IMR-90 (cell line): ENCODE data around the gene ANKRD44. TPM values are rescaled to one million over a fixed set of nuclear protein-coding genes. Genes with fewer than 3 reads are reported as not detected.

Experiments
- ATAC-seq: fragments of 200-7000 bp; cut with Tn5 transposase; 2 replicates; pipeline ENCODE4 v1.9.1; 2020; ENCODE audit warnings: low read depth, mild to moderate bottlenecking, moderate library complexity
- BruUV-seq: library from RNA; stranded (reverse); fragments of 400-500 nt; replicated peaks from 2 replicates; lab custom pipeline; 2021; lab: Mats Ljungman, UMichigan
- CTCF ChIA-PET: fragments of 300-600 bp; formaldehyde crosslinking; extraction: SDS; loops from one replicate; lab custom pipeline; 2021; ENCODE audit warnings: antibody characterized with exemption; lab: Yijun Ruan, JAX
- POLR2A ChIA-PET: fragments of 300-600 bp; sonication (Branson Sonifier 250); formaldehyde crosslinking; loops from one replicate; lab custom pipeline; 2022; ENCODE audit warnings: antibody characterized with exemption; ENCODE audit not compliant: unreplicated experiment; lab: Charles Lee
- DNase-seq: peaks from one replicate; pipeline ENCODE4 v3.0.0; 2013
- H2AFZ ChIP-seq: replicated peaks from 2 replicates; pipeline ENCODE3; 2013; ENCODE audit warnings: low read length, mild to moderate bottlenecking; ENCODE audit not compliant: poor library complexity
- H2AK5ac ChIP-seq: 2 replicates; pipeline ENCODE4 v1.6.1; 2013; ENCODE audit warnings: low read depth, low read length, inconsistent platforms
- H2AK9ac ChIP-seq: replicated peaks from 2 replicates; pipeline ENCODE3; 2013; ENCODE audit warnings: mild to moderate bottlenecking, low read depth, low read length, moderate library complexity; ENCODE audit not compliant: poor library complexity
- H2BK120ac ChIP-seq: 2 replicates; pipeline ENCODE4 v1.6.1; 2013; ENCODE audit warnings: low read depth, low read length, inconsistent platforms
- H2BK15ac ChIP-seq: 3 replicates; pipeline ENCODE4 v1.6.1; 2013; ENCODE audit warnings: low read depth, low read length, inconsistent platforms
- H2BK20ac ChIP-seq: 2 replicates; pipeline ENCODE4 v1.6.1; 2013; ENCODE audit warnings: low read depth, mild to moderate bottlenecking, inconsistent platforms, low read length, moderate library complexity
- H2BK5ac ChIP-seq: 2 replicates; pipeline ENCODE4 v1.6.1; 2013; ENCODE audit warnings: mild to moderate bottlenecking, low read depth, low read length, inconsistent platforms; ENCODE audit not compliant: poor library complexity, severe bottlenecking
- H3K14ac ChIP-seq: replicated peaks from 2 replicates; pipeline ENCODE4 v1.6.1; 2013; ENCODE audit warnings: low read depth, low read length, inconsistent platforms
- H3K18ac ChIP-seq: 2 replicates; pipeline ENCODE4 v1.6.1; 2013; ENCODE audit warnings: low read depth, low read length, control low read depth
- H3K23ac ChIP-seq: 2 replicates; pipeline ENCODE4 v1.6.1; 2013; ENCODE audit warnings: low read depth, low read length, inconsistent platforms
- H3K27ac ChIP-seq: 2 replicates; pipeline ENCODE4 v1.5.1; 2013; ENCODE audit warnings: mild to moderate bottlenecking, control low read depth, low read length; ENCODE audit not compliant: insufficient read depth
- H3K27me3 ChIP-seq: 2 replicates; pipeline ENCODE4 v1.6.1; 2013; ENCODE audit warnings: low read length; ENCODE audit not compliant: control insufficient read depth, insufficient read depth
- H3K36me3 ChIP-seq: 2 replicates; pipeline ENCODE4 v1.6.1; 2013; ENCODE audit warnings: low read length, mixed read lengths; ENCODE audit not compliant: control insufficient read depth, insufficient read depth
- H3K4ac ChIP-seq: 2 replicates; pipeline ENCODE4 v1.6.1; 2013; ENCODE audit warnings: low read depth, low read length, inconsistent platforms
- H3K4me1 ChIP-seq: 2 replicates; pipeline ENCODE4 v1.6.1; 2013; ENCODE audit warnings: low read length, mixed read lengths; ENCODE audit not compliant: control insufficient read depth, insufficient read depth
- H3K4me2 ChIP-seq: 2 replicates; pipeline ENCODE4 v1.6.1; 2013; ENCODE audit warnings: low read depth, mild to moderate bottlenecking, control low read depth, low read length, moderate library complexity
- H3K4me3 ChIP-seq: 2 replicates; pipeline ENCODE4 v1.5.1; 2013; ENCODE audit warnings: low read depth, mild to moderate bottlenecking, control low read depth, low read length, moderate library complexity; ENCODE audit not compliant: insufficient read depth
- H3K56ac ChIP-seq: 2 replicates; pipeline ENCODE4 v1.6.1; 2013; ENCODE audit warnings: low read length, inconsistent platforms; ENCODE audit not compliant: insufficient read depth; ENCODE audit errors: extremely low read depth
- H3K79me1 ChIP-seq, 2 experiments: 2 replicates each; pipeline ENCODE4 v1.6.1; 2013; ENCODE audit warnings: low read length in 2 of 2, inconsistent platforms in 1 of 2, low read depth in 1 of 2
- H3K9ac ChIP-seq: 2 replicates; pipeline ENCODE4 v1.6.1; 2013; ENCODE audit warnings: low read depth, low read length, control low read depth
- H3K9me1 ChIP-seq: 2 replicates; pipeline ENCODE4 v1.6.1; 2013; ENCODE audit warnings: low read length, inconsistent platforms; ENCODE audit not compliant: insufficient read depth
- H3K9me3 ChIP-seq: 2 replicates; pipeline ENCODE4 v1.6.1; 2013; ENCODE audit warnings: low read length; ENCODE audit not compliant: control insufficient read depth, insufficient read depth
- H4K20me1 ChIP-seq: 2 replicates; pipeline ENCODE4 v1.6.1; 2013; ENCODE audit warnings: low read length, inconsistent platforms; ENCODE audit not compliant: insufficient read depth
- H4K5ac ChIP-seq: 2 replicates; pipeline ENCODE4 v1.6.1; 2013; ENCODE audit warnings: mild to moderate bottlenecking, low read depth, low read length, control low read depth
- H4K8ac ChIP-seq, 2 experiments: 2 replicates each; pipeline ENCODE4 v1.6.1; 2013; ENCODE audit warnings: low read depth in 2 of 2, low read length in 2 of 2, control low read depth in 1 of 2, inconsistent platforms in 1 of 2
- H4K91ac ChIP-seq: 2 replicates; pipeline ENCODE4 v1.6.1; 2013; ENCODE audit warnings: low read depth, low read length, inconsistent platforms; ENCODE audit not compliant: insufficient read depth
- BHLHE40 ChIP-seq: fragments of 150-350 bp; IDR thresholded peaks from 2 replicates; pipeline ENCODE4 v1.6.1; 2016; ENCODE audit warnings: mild to moderate bottlenecking, low read depth, low read length
- CEBPB ChIP-seq: IDR thresholded peaks from 2 replicates; pipeline ENCODE4 v1.6.1; 2012; ENCODE audit warnings: low read depth, low read length, improper control_type of control experiment
- CHD1 ChIP-seq: IDR thresholded peaks from 2 replicates; pipeline ENCODE4 v1.6.1; 2012; ENCODE audit warnings: low read depth, low read length, improper control_type of control experiment
- FOS ChIP-seq: fragments of 150-350 bp; IDR thresholded peaks from 2 replicates; pipeline ENCODE4 v1.6.1; 2016; ENCODE audit warnings: low read depth, low read length
- MAFK ChIP-seq: IDR thresholded peaks from 2 replicates; pipeline ENCODE4 v1.6.1; 2012; ENCODE audit warnings: low read depth, low read length, improper control_type of control experiment
- MAZ ChIP-seq: IDR thresholded peaks from 2 replicates; pipeline ENCODE4 v1.6.1; 2012; ENCODE audit warnings: low read depth, mild to moderate bottlenecking, low read length, improper control_type of control experiment, moderate library complexity, borderline replicate concordance
- MXI1 ChIP-seq: IDR thresholded peaks from 2 replicates; pipeline ENCODE4 v1.6.1; 2012; ENCODE audit warnings: low read depth, mild to moderate bottlenecking, low read length, moderate library complexity, borderline replicate concordance
- NFE2L2 ChIP-seq: fragments of 150-350 bp; IDR thresholded peaks from 2 replicates; pipeline ENCODE4 v1.6.1; 2016; ENCODE audit warnings: low read depth, mild to moderate bottlenecking, low read length
- POLR2A ChIP-seq: IDR thresholded peaks from 2 replicates; pipeline ENCODE4 v1.6.1; 2012; ENCODE audit warnings: mild to moderate bottlenecking, low read depth, low read length
- RAD21 ChIP-seq: IDR thresholded peaks from 2 replicates; pipeline ENCODE4 v1.6.1; 2012; ENCODE audit warnings: low read length, improper control_type of control experiment
- RCOR1 ChIP-seq: IDR thresholded peaks from 2 replicates; pipeline ENCODE4 v1.6.1; 2012; ENCODE audit warnings: mild to moderate bottlenecking, low read length, improper control_type of control experiment; ENCODE audit not compliant: insufficient replicate concordance
- RFX5 ChIP-seq: IDR thresholded peaks from 2 replicates; pipeline ENCODE4 v1.8.0; 2012; ENCODE audit warnings: low read depth, mild to moderate bottlenecking, low read length, moderate library complexity
- SMC3 ChIP-seq: fragments of 150-350 bp; IDR thresholded peaks from 2 replicates; pipeline ENCODE4 v1.6.1; 2016; ENCODE audit warnings: low read depth, mild to moderate bottlenecking, antibody characterized with exemption, low read length, moderate library complexity
- WGBS, 2 experiments: methylation state at CpG; one replicate each; pipeline versions ENCODE4 v1.1.5 to v1.1.7; 2013; ENCODE audit warnings: missing lambda C conversion rate in 2 of 2; ENCODE audit not compliant: insufficient read length in 1 of 2; ENCODE audit errors: extremely low coverage in 2 of 2; 5-methylcytosine and 5-hydroxymethylcytosine counted together
- dilution Hi-C: fragments of 300-500 bp; cut with HindIII; formaldehyde crosslinking; loops from one replicate; pipeline ENCODE4 v1.14.3; 2018; ENCODE audit warnings: low sequenced_read_pairs; ENCODE audit not compliant: unreplicated experiment
- in situ Hi-C: fragments of 300-500 bp; cut with MboI; formaldehyde crosslinking; loops from 3 replicates; pipeline ENCODE4 v1.14.3; 2019; ENCODE audit warnings: low sequenced_read_pairs, inconsistent platforms, mixed read lengths
- intact Hi-C: fragments of 100-400 bp; cut with micrococcal nuclease; formaldehyde crosslinking; loops from 2 replicates; pipeline ENCODE4 v1.10.0; 2022
- polyA plus RNA-seq, 3 experiments: library from polyadenylated mRNA; depleted of rRNA; stranded (reverse); fragments of >200 nt; gene quantifications; 2 replicates each; pipeline ENCODE4 v1.2.3, GENCODE V29; 2012; ENCODE audit warnings: low replicate concordance in 1 of 3
- total RNA-seq: library from RNA; depleted of rRNA; stranded (reverse); fragments of >200 nt; gene quantifications from 2 replicates; pipeline ENCODE4 v1.2.3, GENCODE V29; 2012
- TF ChIP-seq, protein P1 (sequence below): fragments of 150-350 bp; IDR thresholded peaks from 2 replicates; pipeline ENCODE4 v1.6.1; 2017; ENCODE audit warnings: mild to moderate bottlenecking, antibody characterized with exemption, low read length, low read depth
- TF ChIP-seq, protein P2 (sequence below): fragments of 150-350 bp; IDR thresholded peaks from 2 replicates; pipeline ENCODE4 v1.6.1; 2016; ENCODE audit warnings: low read depth, mild to moderate bottlenecking, low read length, moderate library complexity, borderline replicate concordance
- TF ChIP-seq, protein P3 (sequence below): conservative IDR thresholded peaks from 2 replicates; pipeline ENCODE4 v1.5.1; 2012; ENCODE audit warnings: mild to moderate bottlenecking, low read depth, low read length, improper control_type of control experiment

Gene ANKRD44
- total and polyA plus RNA-seq, 2 of the 4 experiments (the other 2 are of a cell fraction), result 5.2 to 15.6 TPM

- Histone ChIP-seq H3K56ac (0 out of 2 replicates have a peak overlapping the region, but pooled peaks have one; percentile 0), H4K20me1 (no peaks in the 10 kb centered on the region), H3K36me3 (no peaks in the 10 kb centered on the region), H2AK9ac (no peak overlapping the region), H2BK15ac (no peak overlapping the region), H3K79me1 (no peaks in the 10 kb centered on the region), H2AK5ac (no peak overlapping the region), H3K18ac (no peak overlapping the region), H3K4ac (no peak overlapping the region), H4K8ac (no peak overlapping the region), H4K91ac (no peak overlapping the region), H3K9ac (no peak overlapping the region), H3K23ac (no peak overlapping the region), H3K9me1 (no peaks in the 10 kb centered on the region), H2BK5ac (no peak overlapping the region), H4K5ac (no peak overlapping the region), H3K14ac (no peak overlapping the region), H2BK20ac (no peak overlapping the region), H3K27me3 (no peaks in the 10 kb centered on the region), H3K4me3 (no peak overlapping the region), H3K4me1 (no peaks in the 10 kb centered on the region), H3K27ac (no peak overlapping the region), H3K4me2 (no peak overlapping the region), H2BK120ac (no peak overlapping the region), H2AFZ (no peak overlapping the region), H3K9me3 (no peaks in the 10 kb centered on the region)
- BruUV-seq, result no TSS peak
- dilution Hi-C loops, result no loop called here
- ATAC-seq, result no peak
- ChIA-PET CTCF (no interaction called here), POLR2A (no interaction called here)
- no CpG with 5 or more reads among the region's 3 CpGs for WGBS, 2 experiments
- TF ChIP-seq, protein P1, sequence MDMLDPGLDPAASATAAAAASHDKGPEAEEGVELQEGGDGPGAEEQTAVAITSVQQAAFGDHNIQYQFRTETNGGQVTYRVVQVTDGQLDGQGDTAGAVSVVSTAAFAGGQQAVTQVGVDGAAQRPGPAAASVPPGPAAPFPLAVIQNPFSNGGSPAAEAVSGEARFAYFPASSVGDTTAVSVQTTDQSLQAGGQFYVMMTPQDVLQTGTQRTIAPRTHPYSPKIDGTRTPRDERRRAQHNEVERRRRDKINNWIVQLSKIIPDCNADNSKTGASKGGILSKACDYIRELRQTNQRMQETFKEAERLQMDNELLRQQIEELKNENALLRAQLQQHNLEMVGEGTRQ, result no peak
- no peak for TF ChIP-seq RFX5
- no peak for TF ChIP-seq RCOR1
- TF ChIP-seq NFE2L2, result no peak
- no peak for TF ChIP-seq MAFK
- TF ChIP-seq, protein P2, sequence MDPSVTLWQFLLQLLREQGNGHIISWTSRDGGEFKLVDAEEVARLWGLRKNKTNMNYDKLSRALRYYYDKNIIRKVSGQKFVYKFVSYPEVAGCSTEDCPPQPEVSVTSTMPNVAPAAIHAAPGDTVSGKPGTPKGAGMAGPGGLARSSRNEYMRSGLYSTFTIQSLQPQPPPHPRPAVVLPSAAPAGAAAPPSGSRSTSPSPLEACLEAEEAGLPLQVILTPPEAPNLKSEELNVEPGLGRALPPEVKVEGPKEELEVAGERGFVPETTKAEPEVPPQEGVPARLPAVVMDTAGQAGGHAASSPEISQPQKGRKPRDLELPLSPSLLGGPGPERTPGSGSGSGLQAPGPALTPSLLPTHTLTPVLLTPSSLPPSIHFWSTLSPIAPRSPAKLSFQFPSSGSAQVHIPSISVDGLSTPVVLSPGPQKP, result no peak
- TF ChIP-seq BHLHE40, result no peak
- TF ChIP-seq CEBPB, result no peak
- TF ChIP-seq, protein P3, sequence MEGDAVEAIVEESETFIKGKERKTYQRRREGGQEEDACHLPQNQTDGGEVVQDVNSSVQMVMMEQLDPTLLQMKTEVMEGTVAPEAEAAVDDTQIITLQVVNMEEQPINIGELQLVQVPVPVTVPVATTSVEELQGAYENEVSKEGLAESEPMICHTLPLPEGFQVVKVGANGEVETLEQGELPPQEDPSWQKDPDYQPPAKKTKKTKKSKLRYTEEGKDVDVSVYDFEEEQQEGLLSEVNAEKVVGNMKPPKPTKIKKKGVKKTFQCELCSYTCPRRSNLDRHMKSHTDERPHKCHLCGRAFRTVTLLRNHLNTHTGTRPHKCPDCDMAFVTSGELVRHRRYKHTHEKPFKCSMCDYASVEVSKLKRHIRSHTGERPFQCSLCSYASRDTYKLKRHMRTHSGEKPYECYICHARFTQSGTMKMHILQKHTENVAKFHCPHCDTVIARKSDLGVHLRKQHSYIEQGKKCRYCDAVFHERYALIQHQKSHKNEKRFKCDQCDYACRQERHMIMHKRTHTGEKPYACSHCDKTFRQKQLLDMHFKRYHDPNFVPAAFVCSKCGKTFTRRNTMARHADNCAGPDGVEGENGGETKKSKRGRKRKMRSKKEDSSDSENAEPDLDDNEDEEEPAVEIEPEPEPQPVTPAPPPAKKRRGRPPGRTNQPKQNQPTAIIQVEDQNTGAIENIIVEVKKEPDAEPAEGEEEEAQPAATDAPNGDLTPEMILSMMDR, result no peak
- no peak for TF ChIP-seq MXI1
- TF ChIP-seq POLR2A, result no peak
- TF ChIP-seq FOS, result no peak
- TF ChIP-seq SMC3, result no peak
- TF ChIP-seq RAD21, result no peak
- TF ChIP-seq MAZ, result no peak
- no peak for TF ChIP-seq CHD1
- in situ Hi-C loops, result no loop called here
- intact Hi-C loops, result no loop called here
- DNase-seq, result no peak
These were observed 43.0 kb upstream of the ANKRD44 start for GRCh38 chr2:197353393-197354168.
